BJ (cell line): ENCODE data around the gene ABCA13. TPM values are rescaled to one million over a fixed set of nuclear protein-coding genes. Genes with fewer than 3 reads are reported as not detected.

Source experiments
- CTCF ChIA-PET: fragments of 350-600 bp; formaldehyde crosslinking; extraction: SDS; loops from one replicate; lab custom pipeline; 2021; ENCODE audit warnings: antibody characterized with exemption, inconsistent platforms; lab: Yijun Ruan, JAX
- POLR2A ChIA-PET: fragments of 300-600 bp; sonication (Branson Sonifier 250); formaldehyde crosslinking; extraction: SDS; loops from one replicate; lab custom pipeline; 2021; ENCODE audit warnings: antibody characterized with exemption; lab: Charles Lee
- DNase-seq: peaks from one replicate; pipeline ENCODE4 v3.0.0-alpha.2; 2011; ENCODE audit warnings: low read depth
- H3K27me3 ChIP-seq: 2 replicates; pipeline ENCODE4 v1.6.0; 2011; ENCODE audit warnings: low read length; ENCODE audit not compliant: control insufficient read depth, insufficient read depth
- H3K36me3 ChIP-seq: 2 replicates; pipeline ENCODE4 v1.5.1; 2011; ENCODE audit warnings: low read length; ENCODE audit not compliant: control insufficient read depth, insufficient read depth
- H3K4me3 ChIP-seq: 2 replicates; pipeline ENCODE4 v1.5.1; 2011; ENCODE audit warnings: low read depth, mild to moderate bottlenecking, control low read depth, low read length
- CTCF ChIP-seq: IDR thresholded peaks from 2 replicates; pipeline ENCODE4 v1.5.1; 2011; ENCODE audit warnings: low read depth, mild to moderate bottlenecking, control low read depth, inconsistent platforms, low read length, moderate library complexity; ENCODE audit not compliant: insufficient read depth
- polyA plus RNA-seq: library from polyadenylated mRNA; depleted of rRNA; stranded (reverse); fragments of >200 nt; gene quantifications from 2 replicates; pipeline ENCODE4 v1.2.3, GENCODE V29; 2011

Gene ABCA13
- polyA plus RNA-seq, 1 experiment, result 0.15 TPM

- DNase-seq, result no peak
- Histone ChIP-seq H3K27me3 (no peaks in the 10 kb centered on the region), H3K36me3 (no peaks in the 10 kb centered on the region), H3K4me3 (no peak overlapping the region)
- ChIA-PET POLR2A (no interaction called here), CTCF (no interaction called here)
- no peak for TF ChIP-seq CTCF
These were observed 472.3 kb downstream of the ABCA13 start for GRCh38 chr7:48643431-48644013.

GRCh38 chr7:48658138-48658537 is 486.9 kb downstream of the ABCA13 start:
- CTCF ChIA-PET, result no interaction called here
- DNase-seq, result no peak
- no peak for TF ChIP-seq CTCF

GRCh38 chr7:48660306-48660870 is 489.1 kb downstream of the ABCA13 start:
- no peaks in the 10 kb centered on the region for H3K27me3 ChIP-seq
- ChIA-PET CTCF (no interaction called here), POLR2A (no interaction called here)
- no peaks in the 10 kb centered on the region for H3K36me3 ChIP-seq
- no peak for TF ChIP-seq CTCF
- no peak overlapping the region for H3K4me3 ChIP-seq
- no peak for DNase-seq

More at GRCh38 chr7:48658138-48658537, 486.9 kb downstream of the ABCA13 start:
- POLR2A ChIA-PET, result no interaction called here
- no peaks in the 10 kb centered on the region for H3K27me3 ChIP-seq
- H3K36me3 ChIP-seq, result no peaks in the 10 kb centered on the region
- no peak overlapping the region for H3K4me3 ChIP-seq

GRCh38 chr7:48664241-48664640 is 493.0 kb downstream of the ABCA13 start:
- ChIA-PET POLR2A (no interaction called here), CTCF (no interaction called here)
- DNase-seq, result no peak
- Histone ChIP-seq H3K4me3 (no peak overlapping the region), H3K27me3 (no peaks in the 10 kb centered on the region), H3K36me3 (no peaks in the 10 kb centered on the region)
- TF ChIP-seq CTCF, result no peak

- no peak for TF ChIP-seq CTCF
- CTCF ChIA-PET, result no interaction called here
- no peak for DNase-seq
- POLR2A ChIA-PET, result no interaction called here
- H3K27me3 ChIP-seq, result no peaks in the 10 kb centered on the region
- H3K36me3 ChIP-seq, result no peaks in the 10 kb centered on the region
- H3K4me3 ChIP-seq, result no peak overlapping the region
These were observed 494.3 kb downstream of the ABCA13 start for GRCh38 chr7:48665353-48666135.
